ENCODE measurements around the gene EIF4B.

Gene EIF4B

GRCh38 chr12:53073881-53074280, 67.6 kb downstream of the EIF4B start:
- no peak overlapping the region for H3K56ac ChIP-seq (ENCODE audit: low read length)
- no peak overlapping the region for H3K18ac ChIP-seq (ENCODE audit: low read length)
- no peak overlapping the region for H2BK15ac ChIP-seq (replicated peaks; ENCODE audit: low read depth)
- no peak overlapping the region for H3K4ac ChIP-seq (ENCODE audit: low read depth, low read length)
- no peak for DNase-seq
- no peak overlapping the region for H3K27ac ChIP-seq (ENCODE audit: low read depth, low read length)
- no peak overlapping the region for H3K23ac ChIP-seq (ENCODE audit: low read length)
- peaks cover 3% of the 10 kb centered on the region for H3K4me1 ChIP-seq (ENCODE audit: control insufficient read depth, low read depth, low read length)
- H2BK5ac ChIP-seq (ENCODE audit: low read length): no peak overlapping the region
- no peak overlapping the region for H4K5ac ChIP-seq (ENCODE audit: low read length)
- H3K27me3 ChIP-seq (ENCODE audit: insufficient read depth, low read length, poor library complexity): no peaks in the 10 kb centered on the region
- WGBS (ENCODE audit: extremely low coverage, insufficient coverage, low lambda C conversion rate): no CpG with 5 or more reads among the region's 6 CpGs
- no peak overlapping the region for H3K4me3 ChIP-seq (ENCODE audit: low read length)
- no peaks in the 10 kb centered on the region for H3K36me3 ChIP-seq (ENCODE audit: control insufficient read depth, insufficient read depth, low read length)
- H3K79me1 ChIP-seq (ENCODE audit: low read length): no peaks in the 10 kb centered on the region
- no peak overlapping the region for H2BK120ac ChIP-seq (ENCODE audit: low read depth, low read length)
- no peak overlapping the region for H3K9ac ChIP-seq (ENCODE audit: low read length)
- H3K4me2 ChIP-seq (ENCODE audit: low read length): no peak overlapping the region
- H4K8ac ChIP-seq (ENCODE audit: low read depth, low read length): no peak overlapping the region
- H3K79me2 ChIP-seq (ENCODE audit: control insufficient read depth, insufficient read depth, low read length): no peaks in the 10 kb centered on the region
- H2AK5ac ChIP-seq (ENCODE audit: low read length): no peak overlapping the region

GRCh38 chr12:53074283-53074998, 68.2 kb downstream of the EIF4B start:
- H3K79me2 ChIP-seq (ENCODE audit: control insufficient read depth, insufficient read depth, low read length): no peaks in the 10 kb centered on the region
- H3K9ac ChIP-seq (ENCODE audit: low read length): no peak overlapping the region
- no peaks in the 10 kb centered on the region for H3K79me1 ChIP-seq (ENCODE audit: low read length)
- H3K23ac ChIP-seq (ENCODE audit: low read length): no peak overlapping the region
- no peak overlapping the region for H3K4ac ChIP-seq (ENCODE audit: low read depth, low read length)
- no peak overlapping the region for H3K4me3 ChIP-seq (ENCODE audit: low read length)
- peaks cover 3% of the 10 kb centered on the region for H3K4me1 ChIP-seq (ENCODE audit: control insufficient read depth, low read depth, low read length)
- no peaks in the 10 kb centered on the region for H3K36me3 ChIP-seq (ENCODE audit: control insufficient read depth, insufficient read depth, low read length)
- H4K8ac ChIP-seq (ENCODE audit: low read depth, low read length): no peak overlapping the region
- no peak overlapping the region for H3K56ac ChIP-seq (ENCODE audit: low read length)
- H3K18ac ChIP-seq (ENCODE audit: low read length): no peak overlapping the region
- no peak overlapping the region for H2BK5ac ChIP-seq (ENCODE audit: low read length)
- H2BK15ac ChIP-seq (replicated peaks; ENCODE audit: low read depth): no peak overlapping the region
- no peak overlapping the region for H3K4me2 ChIP-seq (ENCODE audit: low read length)
- no peak for DNase-seq
- WGBS (ENCODE audit: extremely low coverage, insufficient coverage, low lambda C conversion rate): no CpG with 5 or more reads among the region's 11 CpGs
- no peak overlapping the region for H2AK5ac ChIP-seq (ENCODE audit: low read length)
- no peak overlapping the region for H4K5ac ChIP-seq (ENCODE audit: low read length)
- H3K27me3 ChIP-seq (ENCODE audit: insufficient read depth, low read length, poor library complexity): no peaks in the 10 kb centered on the region
- no peak overlapping the region for H2BK120ac ChIP-seq (ENCODE audit: low read depth, low read length)
- H3K27ac ChIP-seq (ENCODE audit: low read depth, low read length): no peak overlapping the region

- Histone ChIP-seq H3K36me3 (ENCODE audit: control insufficient read depth, insufficient read depth, low read length) (no peaks in the 10 kb centered on the region), H3K23ac (ENCODE audit: low read length) (no peak overlapping the region), H3K79me2 (ENCODE audit: control insufficient read depth, insufficient read depth, low read length) (no peaks in the 10 kb centered on the region), H2BK5ac (ENCODE audit: low read length) (no peak overlapping the region), H3K4me2 (ENCODE audit: low read length) (no peak overlapping the region), H3K27ac (ENCODE audit: low read depth, low read length) (no peak overlapping the region), H4K8ac (ENCODE audit: low read depth, low read length) (no peak overlapping the region), H3K4me3 (ENCODE audit: low read length) (no peak overlapping the region), H2BK15ac (replicated peaks; ENCODE audit: low read depth) (no peak overlapping the region), H4K5ac (ENCODE audit: low read length) (no peak overlapping the region), H3K4me1 (ENCODE audit: control insufficient read depth, low read depth, low read length) (peaks cover 3% of the 10 kb centered on the region), H3K9ac (ENCODE audit: low read length) (no peak overlapping the region), H3K56ac (ENCODE audit: low read length) (no peak overlapping the region), H3K18ac (ENCODE audit: low read length) (no peak overlapping the region), H3K4ac (ENCODE audit: low read depth, low read length) (no peak overlapping the region), H2BK120ac (ENCODE audit: low read depth, low read length) (no peak overlapping the region), H3K79me1 (ENCODE audit: low read length) (no peaks in the 10 kb centered on the region), H3K27me3 (ENCODE audit: insufficient read depth, low read length, poor library complexity) (no peaks in the 10 kb centered on the region), H2AK5ac (ENCODE audit: low read length) (no peak overlapping the region)
- DNase-seq: no peak
- no CpG with 5 or more reads among the region's 3 CpGs for WGBS (ENCODE audit: extremely low coverage, insufficient coverage, low lambda C conversion rate)
Measured at GRCh38 chr12:53074999-53075370, 68.7 kb downstream of the EIF4B start.

GRCh38 chr12:53076461-53076860, 70.2 kb downstream of the EIF4B start:
- Histone ChIP-seq H2AK5ac (ENCODE audit: low read length) (no peak overlapping the region), H2BK5ac (ENCODE audit: low read length) (no peak overlapping the region), H2BK15ac (replicated peaks; ENCODE audit: low read depth) (no peak overlapping the region), H3K4me3 (ENCODE audit: low read length) (no peak overlapping the region), H3K18ac (ENCODE audit: low read length) (no peak overlapping the region), H3K79me2 (ENCODE audit: control insufficient read depth, insufficient read depth, low read length) (no peaks in the 10 kb centered on the region), H2BK120ac (ENCODE audit: low read depth, low read length) (no peak overlapping the region), H3K56ac (ENCODE audit: low read length) (no peak overlapping the region), H3K4ac (ENCODE audit: low read depth, low read length) (no peak overlapping the region), H3K36me3 (ENCODE audit: control insufficient read depth, insufficient read depth, low read length) (no peaks in the 10 kb centered on the region), H3K4me2 (ENCODE audit: low read length) (no peak overlapping the region), H3K27ac (ENCODE audit: low read depth, low read length) (no peak overlapping the region), H3K9ac (ENCODE audit: low read length) (no peak overlapping the region), H3K27me3 (ENCODE audit: insufficient read depth, low read length, poor library complexity) (no peaks in the 10 kb centered on the region), H4K8ac (ENCODE audit: low read depth, low read length) (no peak overlapping the region), H3K4me1 (ENCODE audit: control insufficient read depth, low read depth, low read length) (peaks cover 3% of the 10 kb centered on the region), H3K23ac (ENCODE audit: low read length) (no peak overlapping the region), H4K5ac (ENCODE audit: low read length) (no peak overlapping the region), H3K79me1 (ENCODE audit: low read length) (no peaks in the 10 kb centered on the region)
- no CpG with 5 or more reads among the region's 3 CpGs for WGBS (ENCODE audit: extremely low coverage, insufficient coverage, low lambda C conversion rate)
- no peak for DNase-seq

GRCh38 chr12:53077030-53077429, 70.8 kb downstream of the EIF4B start:
- Histone ChIP-seq H3K4me1 (ENCODE audit: control insufficient read depth, low read depth, low read length) (peaks cover 3% of the 10 kb centered on the region), H3K18ac (ENCODE audit: low read length) (no peak overlapping the region), H3K79me2 (ENCODE audit: control insufficient read depth, insufficient read depth, low read length) (no peaks in the 10 kb centered on the region), H2AK5ac (ENCODE audit: low read length) (no peak overlapping the region), H3K23ac (ENCODE audit: low read length) (no peak overlapping the region), H3K27ac (ENCODE audit: low read depth, low read length) (no peak overlapping the region), H2BK15ac (replicated peaks; ENCODE audit: low read depth) (no peak overlapping the region), H2BK120ac (ENCODE audit: low read depth, low read length) (no peak overlapping the region), H3K4me2 (ENCODE audit: low read length) (no peak overlapping the region), H4K5ac (ENCODE audit: low read length) (no peak overlapping the region), H3K27me3 (ENCODE audit: insufficient read depth, low read length, poor library complexity) (no peaks in the 10 kb centered on the region), H3K4me3 (ENCODE audit: low read length) (no peak overlapping the region), H3K9ac (ENCODE audit: low read length) (no peak overlapping the region), H3K4ac (ENCODE audit: low read depth, low read length) (no peak overlapping the region), H3K56ac (ENCODE audit: low read length) (no peak overlapping the region), H4K8ac (ENCODE audit: low read depth, low read length) (no peak overlapping the region), H2BK5ac (ENCODE audit: low read length) (no peak overlapping the region), H3K79me1 (ENCODE audit: low read length) (no peaks in the 10 kb centered on the region), H3K36me3 (ENCODE audit: control insufficient read depth, insufficient read depth, low read length) (no peaks in the 10 kb centered on the region)
- no CpG with 5 or more reads among the region's 8 CpGs for WGBS (ENCODE audit: extremely low coverage, insufficient coverage, low lambda C conversion rate)
- DNase-seq: no peak
